Stimulated activated memory B cell treated with anti-CD40 and anti-IgM and Interleukin-4, amounts not matched to agents 10 μg/mL and 1 μg/mL and 100 μg/mL, for 72 hours (primary cell): ENCODE results near the gene KRTAP10-3.

Experiments
- ATAC-seq: fragments of 150-1000 bp; cut with Tn5 transposase; 2 replicates; pipeline ENCODE4 v1.10.0; 2021
- H3K27ac Mint-ChIP-seq: one replicate; pipeline ENCODE4 v1.8.0; 2022; ENCODE audit warnings: mild to moderate bottlenecking, mixed read lengths
- H3K27me3 Mint-ChIP-seq: one replicate; pipeline ENCODE4 v1.8.0; 2022; ENCODE audit warnings: mixed read lengths
- H3K36me3 Mint-ChIP-seq: one replicate; pipeline ENCODE4 v1.8.0; 2022; ENCODE audit warnings: mixed read lengths
- H3K4me1 Mint-ChIP-seq: one replicate; pipeline ENCODE4 v1.8.0; 2022; ENCODE audit warnings: mixed read lengths
- H3K4me3 Mint-ChIP-seq: one replicate; pipeline ENCODE4 v1.8.0; 2022; ENCODE audit warnings: mild to moderate bottlenecking, moderate library complexity, mixed read lengths
- H3K9me3 Mint-ChIP-seq: one replicate; pipeline ENCODE4 v1.8.0; 2022; ENCODE audit warnings: mixed read lengths

The KRTAP10-3 gene

GRCh38 chr21:44549525-44550211 lies 8.9 kb downstream of the KRTAP10-3 start:
- Mint-ChIP-seq H3K27ac (no peak overlapping the region), H3K36me3 (peaks cover 12% of the 10 kb centered on the region), H3K4me3 (no peak overlapping the region), H3K9me3 (peaks cover 18% of the 10 kb centered on the region), H3K4me1 (peaks cover 16% of the 10 kb centered on the region), H3K27me3 (peaks cover 82% of the 10 kb centered on the region)
- peak; percentile 20 for ATAC-seq

- H3K4me1 Mint-ChIP-seq = peaks cover 16% of the 10 kb centered on the region
- H3K27ac Mint-ChIP-seq = no peak overlapping the region
- H3K9me3 Mint-ChIP-seq = peaks cover 18% of the 10 kb centered on the region
- H3K27me3 Mint-ChIP-seq = peaks cover 75% of the 10 kb centered on the region
- ATAC-seq = no peak
- H3K4me3 Mint-ChIP-seq = no peak overlapping the region
- H3K36me3 Mint-ChIP-seq = peaks cover 12% of the 10 kb centered on the region
These were observed 9.7 kb downstream of the KRTAP10-3 start for GRCh38 chr21:44548922-44549321.

GRCh38 chr21:44548381-44548780 lies 10.2 kb downstream of the KRTAP10-3 start:
- H3K36me3 Mint-ChIP-seq = peaks cover 12% of the 10 kb centered on the region
- H3K4me3 Mint-ChIP-seq = no peak overlapping the region
- no peak for ATAC-seq
- H3K4me1 Mint-ChIP-seq = peaks cover 16% of the 10 kb centered on the region
- peaks cover 70% of the 10 kb centered on the region for H3K27me3 Mint-ChIP-seq
- H3K27ac Mint-ChIP-seq = no peak overlapping the region
- peaks cover 18% of the 10 kb centered on the region for H3K9me3 Mint-ChIP-seq

- Mint-ChIP-seq H3K36me3 (peaks cover 12% of the 10 kb centered on the region), H3K4me3 (no peak overlapping the region), H3K9me3 (peaks cover 18% of the 10 kb centered on the region), H3K27me3 (peaks cover 64% of the 10 kb centered on the region), H3K27ac (no peak overlapping the region), H3K4me1 (peaks cover 16% of the 10 kb centered on the region)
- no peak for ATAC-seq
These were observed 10.8 kb downstream of the KRTAP10-3 start for GRCh38 chr21:44547656-44548331.

GRCh38 chr21:44544566-44544965 lies 14.0 kb downstream of the KRTAP10-3 start:
- Mint-ChIP-seq H3K27ac (no peak overlapping the region), H3K4me3 (no peak overlapping the region), H3K4me1 (peaks cover 9% of the 10 kb centered on the region), H3K9me3 (peaks cover 18% of the 10 kb centered on the region), H3K27me3 (peaks cover 41% of the 10 kb centered on the region), H3K36me3 (peaks cover 12% of the 10 kb centered on the region)
- ATAC-seq = no peak

- Mint-ChIP-seq H3K9me3 (peaks cover 17% of the 10 kb centered on the region), H3K4me1 (peaks cover 7% of the 10 kb centered on the region), H3K4me3 (no peak overlapping the region), H3K27ac (no peak overlapping the region), H3K27me3 (peaks cover 41% of the 10 kb centered on the region), H3K36me3 (peaks cover 12% of the 10 kb centered on the region)
- no peak for ATAC-seq
These were observed 15.9 kb downstream of the KRTAP10-3 start for GRCh38 chr21:44542716-44543115.

- Mint-ChIP-seq H3K4me1 (no peaks in the 10 kb centered on the region), H3K9me3 (peaks cover 5% of the 10 kb centered on the region), H3K27me3 (peaks cover 37% of the 10 kb centered on the region), H3K4me3 (no peak overlapping the region), H3K36me3 (no peaks in the 10 kb centered on the region), H3K27ac (no peak overlapping the region)
- no peak for ATAC-seq
These were observed 17.8 kb downstream of the KRTAP10-3 start for GRCh38 chr21:44540741-44541288.

- no peaks in the 10 kb centered on the region for H3K9me3 Mint-ChIP-seq
- no peak for ATAC-seq
- H3K4me3 Mint-ChIP-seq = no peak within 1 kb of the TSS
These were observed 18.5 kb downstream of the KRTAP10-3 start, which contains the start of gene KRTAP10-1 for GRCh38 chr21:44539991-44540666. Gene KRTAP10-1, minus strand, starts transcription at chr21:44540195. Its CDS starts 45 bp downstream, at chr21:44540150.

DNA sequence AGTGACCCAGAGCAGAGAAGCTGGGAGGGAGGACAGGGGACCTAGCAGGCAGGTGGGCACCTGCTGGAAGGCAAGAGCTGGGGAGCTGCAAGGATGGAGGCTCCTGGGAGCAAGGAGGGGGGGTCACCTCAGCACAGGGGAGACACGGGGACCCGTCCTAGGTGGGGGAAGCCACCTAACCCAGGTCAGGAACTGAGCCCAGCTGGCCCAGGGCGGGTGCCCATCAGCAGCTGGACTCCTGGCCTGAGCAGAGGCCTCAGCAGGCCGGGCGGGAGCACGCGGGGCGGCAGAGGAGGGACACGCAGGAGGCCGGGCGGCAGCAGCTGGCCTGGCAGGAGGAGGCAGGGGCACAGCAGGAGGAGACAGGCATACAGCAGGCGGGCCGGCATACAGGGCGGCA lies 19.5 kb downstream of the KRTAP10-3 start:
- Mint-ChIP-seq H3K4me1 (no peaks in the 10 kb centered on the region), H3K4me3 (no peak overlapping the region), H3K36me3 (no peaks in the 10 kb centered on the region), H3K27ac (no peak overlapping the region), H3K27me3 (peaks cover 37% of the 10 kb centered on the region), H3K9me3 (no peaks in the 10 kb centered on the region)
- no peak for ATAC-seq

More at GRCh38 chr21:44539991-44540666, 18.5 kb downstream of the KRTAP10-3 start, which contains the start of gene KRTAP10-1:
- Mint-ChIP-seq H3K4me1 (no peaks in the 10 kb centered on the region), H3K27ac (no peak within 1 kb of the TSS), H3K36me3 (no peaks in the 10 kb centered on the region), H3K27me3 (peaks cover 37% of the 10 kb centered on the region)

- Mint-ChIP-seq H3K4me3 (no peak overlapping the region), H3K27ac (no peak overlapping the region), H3K27me3 (peaks cover 37% of the 10 kb centered on the region), H3K36me3 (no peaks in the 10 kb centered on the region), H3K4me1 (no peaks in the 10 kb centered on the region), H3K9me3 (no peaks in the 10 kb centered on the region)
- ATAC-seq = peak; percentile 21
These were observed 20.4 kb downstream of the KRTAP10-3 start for GRCh38 chr21:44537930-44538911.

- Mint-ChIP-seq H3K4me1 (no peaks in the 10 kb centered on the region), H3K36me3 (no peaks in the 10 kb centered on the region)
- ATAC-seq = no peak
These were observed 22.6 kb downstream of the KRTAP10-3 start for GRCh38 chr21:44535963-44536362.

DNA sequence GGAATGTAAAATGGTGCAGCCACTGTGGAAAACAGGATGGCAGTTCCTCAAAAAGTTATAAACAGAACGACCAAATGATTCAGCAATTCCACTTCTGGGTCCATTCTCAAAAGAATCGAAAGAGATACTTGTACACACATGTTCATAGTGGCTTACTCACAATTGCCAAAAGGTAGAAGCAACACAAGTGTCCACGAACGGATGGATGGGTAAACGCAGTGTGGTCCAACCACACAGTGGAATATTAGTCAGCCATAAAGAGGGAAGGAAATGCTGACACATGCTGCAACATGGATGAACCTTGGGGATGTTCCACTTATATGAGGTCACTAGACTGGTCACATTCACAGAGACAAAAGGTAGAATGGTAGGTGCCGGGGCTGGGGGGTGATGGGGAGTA lies 23.9 kb downstream of the KRTAP10-3 start:
- H3K4me3 Mint-ChIP-seq = no peak overlapping the region
- no peak for ATAC-seq

More at GRCh38 chr21:44535963-44536362, 22.6 kb downstream of the KRTAP10-3 start:
- no peak overlapping the region for H3K4me3 Mint-ChIP-seq
- H3K27me3 Mint-ChIP-seq = peaks cover 51% of the 10 kb centered on the region
- H3K9me3 Mint-ChIP-seq = no peaks in the 10 kb centered on the region
- H3K27ac Mint-ChIP-seq = no peak overlapping the region

GRCh38 chr21:44533891-44534627 lies 24.5 kb downstream of the KRTAP10-3 start:
- ATAC-seq = no peak
- Mint-ChIP-seq H3K4me3 (no peak overlapping the region), H3K36me3 (no peaks in the 10 kb centered on the region), H3K4me1 (no peaks in the 10 kb centered on the region), H3K9me3 (no peaks in the 10 kb centered on the region), H3K27ac (no peak overlapping the region), H3K27me3 (peaks cover 55% of the 10 kb centered on the region)

More for the DNA sequence above, 23.9 kb downstream of the KRTAP10-3 start:
- Mint-ChIP-seq H3K36me3 (no peaks in the 10 kb centered on the region), H3K9me3 (no peaks in the 10 kb centered on the region), H3K27ac (no peak overlapping the region), H3K27me3 (peaks cover 55% of the 10 kb centered on the region), H3K4me1 (no peaks in the 10 kb centered on the region)
